Measurements from ENCODE around the gene ZCWPW1.

ZCWPW1 gene

DNA sequence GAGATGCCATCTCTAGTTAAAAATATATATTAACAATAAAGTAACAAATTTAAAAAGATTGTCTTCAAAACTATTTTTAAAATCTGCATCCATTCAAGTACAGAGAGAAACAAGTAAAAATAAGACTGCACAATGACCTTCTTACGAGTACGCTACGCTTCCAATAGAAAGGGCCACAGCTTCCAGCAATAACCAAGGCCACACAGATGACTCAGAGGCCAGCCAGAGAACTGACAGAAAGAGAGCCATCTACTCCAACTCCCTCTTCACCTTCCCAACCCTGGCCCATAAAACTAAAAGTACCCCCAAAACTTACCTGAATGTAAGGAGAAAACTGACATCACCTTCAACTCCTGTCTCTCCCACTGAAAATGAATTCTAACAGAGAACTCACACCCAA, 28.5 kb downstream of the ZCWPW1 start:
- no peak overlapping the region for H3K4me3 ChIP-seq (replicated peaks; ENCODE audit: low read depth, low read length)
- no peak for DNase-seq (ENCODE audit: low read depth)
- TF ChIP-seq, protein P1, sequence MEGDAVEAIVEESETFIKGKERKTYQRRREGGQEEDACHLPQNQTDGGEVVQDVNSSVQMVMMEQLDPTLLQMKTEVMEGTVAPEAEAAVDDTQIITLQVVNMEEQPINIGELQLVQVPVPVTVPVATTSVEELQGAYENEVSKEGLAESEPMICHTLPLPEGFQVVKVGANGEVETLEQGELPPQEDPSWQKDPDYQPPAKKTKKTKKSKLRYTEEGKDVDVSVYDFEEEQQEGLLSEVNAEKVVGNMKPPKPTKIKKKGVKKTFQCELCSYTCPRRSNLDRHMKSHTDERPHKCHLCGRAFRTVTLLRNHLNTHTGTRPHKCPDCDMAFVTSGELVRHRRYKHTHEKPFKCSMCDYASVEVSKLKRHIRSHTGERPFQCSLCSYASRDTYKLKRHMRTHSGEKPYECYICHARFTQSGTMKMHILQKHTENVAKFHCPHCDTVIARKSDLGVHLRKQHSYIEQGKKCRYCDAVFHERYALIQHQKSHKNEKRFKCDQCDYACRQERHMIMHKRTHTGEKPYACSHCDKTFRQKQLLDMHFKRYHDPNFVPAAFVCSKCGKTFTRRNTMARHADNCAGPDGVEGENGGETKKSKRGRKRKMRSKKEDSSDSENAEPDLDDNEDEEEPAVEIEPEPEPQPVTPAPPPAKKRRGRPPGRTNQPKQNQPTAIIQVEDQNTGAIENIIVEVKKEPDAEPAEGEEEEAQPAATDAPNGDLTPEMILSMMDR (IDR thresholded peaks at IDR 0.05; ENCODE audit: low read length, missing control alignments) = no peak

DNA sequence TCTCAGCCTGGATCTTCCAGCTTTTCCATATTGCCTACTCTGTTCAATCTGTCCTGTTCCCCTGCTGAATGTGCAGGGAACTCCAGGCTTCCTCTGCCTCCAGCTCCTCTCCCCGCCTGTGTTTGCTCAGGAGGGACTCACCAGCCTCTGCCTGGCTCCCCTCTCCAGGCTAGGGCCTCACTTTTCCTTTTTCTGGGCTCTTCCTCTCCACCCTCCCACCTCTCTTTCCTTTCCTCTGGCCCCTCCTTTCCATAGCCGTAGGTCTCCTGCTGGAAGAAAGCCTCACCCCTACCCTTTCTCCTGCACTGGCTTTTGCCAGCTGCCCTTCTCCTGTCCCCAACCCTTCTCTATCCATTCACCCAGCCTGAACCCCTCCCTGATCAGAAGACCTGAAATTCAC, 30.3 kb downstream of the ZCWPW1 start:
- TF ChIP-seq, protein P1 (IDR thresholded peaks at IDR 0.05; ENCODE audit: low read length, missing control alignments) = no peak

DNA sequence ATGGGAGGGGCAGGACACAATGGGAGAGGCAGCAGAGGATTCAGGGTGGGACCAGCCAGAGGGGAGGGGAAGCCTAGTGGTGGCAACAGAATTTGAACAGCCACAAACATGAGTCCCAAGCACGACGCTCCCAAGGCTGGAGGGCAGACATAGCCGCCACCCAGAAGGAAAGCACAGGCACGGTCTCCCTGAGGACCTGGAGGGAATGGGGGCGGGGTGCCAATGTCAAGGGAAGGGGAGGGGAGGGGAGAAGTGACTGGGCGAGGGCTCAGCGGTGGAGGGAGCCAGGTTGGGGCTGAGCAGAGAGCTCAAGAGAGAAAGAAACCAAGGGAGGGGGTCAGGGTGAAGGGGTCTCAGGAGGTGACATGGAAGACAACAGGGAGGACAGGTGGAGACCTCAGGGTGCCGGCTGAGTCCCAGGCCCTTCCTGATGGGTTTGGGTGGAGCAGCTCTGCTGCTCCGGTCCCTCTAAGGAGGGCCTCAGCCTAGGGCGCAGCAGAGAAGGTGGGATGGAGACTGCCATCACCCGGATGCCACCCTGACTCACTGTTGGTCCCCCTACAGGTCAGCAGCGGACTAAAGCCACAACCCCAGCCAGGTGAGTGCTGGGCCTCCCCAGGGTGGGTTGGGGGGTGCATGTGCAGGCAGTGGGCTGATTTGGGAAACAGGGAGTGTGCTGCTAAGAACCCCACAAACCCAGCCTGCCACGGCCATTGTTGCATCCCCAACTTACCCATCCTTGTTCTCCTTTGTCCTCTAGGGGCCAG, 31.0 kb downstream of the ZCWPW1 start:
- H3K4me3 ChIP-seq (replicated peaks; ENCODE audit: low read depth, low read length) = no peak overlapping the region
- DNase-seq (ENCODE audit: low read depth) = no peak
- TF ChIP-seq, protein P1 (IDR thresholded peaks at IDR 0.05; ENCODE audit: low read length, missing control alignments) = no peak

More for the DNA sequence above, 30.3 kb downstream of the ZCWPW1 start:
- no peak overlapping the region for H3K4me3 ChIP-seq (replicated peaks; ENCODE audit: low read depth, low read length)
- no peak for DNase-seq (ENCODE audit: low read depth)

DNA sequence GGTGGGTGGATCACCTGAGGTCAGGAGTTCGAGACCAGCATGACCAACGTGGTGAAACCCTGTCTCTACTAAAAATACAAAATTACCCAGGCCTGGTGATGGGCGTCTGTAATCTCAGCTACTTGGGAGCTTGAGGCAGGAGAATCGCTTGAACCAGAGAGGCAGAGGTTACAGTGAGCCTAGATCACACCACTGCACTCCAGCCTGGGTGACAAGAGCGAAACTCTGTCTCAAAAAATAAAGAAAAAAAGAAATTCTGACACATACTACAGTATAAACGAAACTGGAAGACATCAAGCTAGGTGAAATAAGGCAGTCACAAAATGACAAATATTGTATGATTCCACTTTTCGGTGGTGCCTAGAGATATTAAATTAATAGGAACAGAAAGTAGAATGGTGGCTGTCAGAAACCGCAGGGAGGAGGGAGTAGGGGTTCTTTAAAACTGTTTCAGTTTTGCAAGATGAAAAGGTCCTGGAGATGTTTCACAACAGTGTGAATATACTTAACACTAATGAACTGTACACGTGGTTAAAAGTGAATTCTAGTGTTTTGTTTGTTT, 32.0 kb downstream of the ZCWPW1 start:
- DNase-seq (ENCODE audit: low read depth) = no peak
- TF ChIP-seq, protein P1 (IDR thresholded peaks at IDR 0.05; ENCODE audit: low read length, missing control alignments) = no peak
- no peak overlapping the region for H3K4me3 ChIP-seq (replicated peaks; ENCODE audit: low read depth, low read length)

DNA sequence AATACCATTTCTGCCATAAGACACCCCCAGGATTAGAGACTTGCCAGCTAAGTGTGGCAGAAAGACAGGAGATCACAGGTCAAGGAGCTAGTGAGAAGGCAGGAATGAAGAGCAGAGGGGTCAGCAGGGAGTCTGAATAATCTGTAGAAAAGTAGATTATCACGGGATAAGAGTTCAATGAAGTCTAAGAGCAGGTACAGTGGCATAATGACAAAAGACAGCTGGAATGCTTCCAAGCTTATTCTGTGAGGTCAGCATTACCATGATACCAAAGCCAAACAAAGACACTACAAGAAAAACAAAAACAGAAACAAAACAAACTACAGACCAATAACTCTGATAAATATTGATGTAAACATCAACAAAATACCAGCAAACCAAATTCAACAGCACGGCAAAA, 34.4 kb downstream of the ZCWPW1 start:
- TF ChIP-seq, protein P1 (IDR thresholded peaks at IDR 0.05; ENCODE audit: low read length, missing control alignments) = no peak
- DNase-seq (ENCODE audit: low read depth) = no peak
- no peak overlapping the region for H3K4me3 ChIP-seq (replicated peaks; ENCODE audit: low read depth, low read length)

DNA sequence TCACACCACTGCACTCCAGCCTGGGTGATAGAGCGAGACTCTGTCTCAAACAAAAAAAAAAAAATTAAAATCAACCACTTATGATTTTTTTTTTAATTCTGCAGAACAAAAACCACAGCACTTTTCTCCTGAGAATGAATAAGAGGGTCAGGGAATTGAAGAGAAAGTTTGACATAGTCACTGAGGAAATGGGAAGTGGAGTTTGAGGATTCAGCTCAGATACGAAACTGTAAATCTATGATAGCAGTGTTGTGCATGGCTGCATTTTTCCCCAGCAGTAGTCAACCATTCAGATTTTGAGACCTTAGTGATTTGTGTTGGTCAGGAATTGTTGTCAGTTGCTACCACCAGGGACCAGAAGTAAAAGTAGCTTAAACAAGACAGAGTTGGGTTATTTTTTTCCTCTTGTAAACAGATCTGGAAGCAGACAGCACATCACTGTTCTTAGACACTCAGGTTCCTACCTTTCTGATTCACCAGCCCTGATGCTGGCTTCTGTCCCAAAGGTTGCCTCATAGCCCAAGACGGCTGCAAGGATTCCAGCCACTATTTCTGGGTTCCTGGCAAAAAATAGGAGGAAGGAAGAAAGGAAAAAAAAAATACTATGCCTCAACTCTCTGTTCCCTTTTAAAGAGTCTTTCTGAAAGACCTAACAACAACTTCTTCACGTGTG, 35.1 kb downstream of the ZCWPW1 start:
- TF ChIP-seq, protein P1 (IDR thresholded peaks at IDR 0.05; ENCODE audit: low read length, missing control alignments) = no peak
- DNase-seq (ENCODE audit: low read depth) = no peak
- H3K4me3 ChIP-seq (replicated peaks; ENCODE audit: low read depth, low read length) = no peak overlapping the region

Measured in fibroblast of pulmonary artery (primary cell).